HG03280 (cell line): ENCODE results near the gene CNTNAP1.
"Not testable (repeated sequence)": the region's sequence is repeated elsewhere in the genome, so short reads cannot be mapped to it uniquely, and the experiment has no call there.

Experiments used
- ATAC-seq: cut with Tn5 transposase; IDR thresholded peaks from one replicate; pipeline ENCODE4 v1.9.1; 2021; ENCODE audit warnings: mild to moderate bottlenecking, moderate library complexity; ENCODE audit not compliant: unreplicated experiment

Gene CNTNAP1

GRCh38 chr17:42681976-42682721 lies at the start of gene CNTNAP1:
TSS of gene CNTNAP1 (plus strand) at chr17:42682531. CDS start at chr17:42682830, 299 bp downstream.
- ATAC-seq, result no peak

- no peak for ATAC-seq
Measured at GRCh38 chr17:42632949-42633444, 49.3 kb upstream of the CNTNAP1 start.

- ATAC-seq, result no peak
Measured at GRCh38 chr17:42639525-42640113, 42.7 kb upstream of the CNTNAP1 start.

GRCh38 chr17:42640121-42640520 lies 42.2 kb upstream of the CNTNAP1 start:
- ATAC-seq, result no peak

- no peak for ATAC-seq
Measured at GRCh38 chr17:42642336-42642735, 40.0 kb upstream of the CNTNAP1 start.

- ATAC-seq, result no peak
Measured at GRCh38 chr17:42647778-42648177, 34.6 kb upstream of the CNTNAP1 start.

GRCh38 chr17:42651392-42651791 lies 30.9 kb upstream of the CNTNAP1 start:
- no peak for ATAC-seq

- no peak for ATAC-seq
Measured at GRCh38 chr17:42653179-42654124, 28.9 kb upstream of the CNTNAP1 start.

GRCh38 chr17:42655528-42655927 lies 26.8 kb upstream of the CNTNAP1 start:
- ATAC-seq, result no peak

- ATAC-seq, result no peak
Measured at GRCh38 chr17:42657824-42658588, 24.3 kb upstream of the CNTNAP1 start.

- ATAC-seq, result peak; percentile 62
Measured at GRCh38 chr17:42659079-42659931, 23.0 kb upstream of the CNTNAP1 start, which contains the start of gene TUBG2. TSS of gene TUBG2 (plus strand) at chr17:42659284. CDS start at chr17:42659504, 220 bp downstream.

GRCh38 chr17:42659932-42660274 lies 22.4 kb upstream of the CNTNAP1 start:
- not testable (repeated sequence) for ATAC-seq

GRCh38 chr17:42660692-42661345 lies 21.5 kb upstream of the CNTNAP1 start:
- no peak for ATAC-seq

- no peak for ATAC-seq
Measured at GRCh38 chr17:42665581-42666001, 16.7 kb upstream of the CNTNAP1 start.

- ATAC-seq, result not testable (repeated sequence)
Measured at GRCh38 chr17:42666126-42666525, 16.2 kb upstream of the CNTNAP1 start.

- no peak for ATAC-seq
Measured at GRCh38 chr17:42667088-42667951, 15.0 kb upstream of the CNTNAP1 start.

- no peak for ATAC-seq
Measured at GRCh38 chr17:42669705-42669976, 12.7 kb upstream of the CNTNAP1 start.
